ENCODE measurements around the gene SUPT6H. TPM values are rescaled to one million over a fixed set of nuclear protein-coding genes. Genes with fewer than 3 reads are reported as not detected.

Gene SUPT6H
- total RNA-seq, 1 experiment from 2014 or later: 63.3 TPM

GRCh38 chr17:28645576-28645939 is 16.4 kb upstream of the SUPT6H start:
- H3K27me3 ChIP-seq (ENCODE audit: insufficient read depth, low read depth): no peaks in the 10 kb centered on the region
- H3K9me2 ChIP-seq (ENCODE audit: insufficient read depth): no peaks in the 10 kb centered on the region
- ChIA-PET POLR2A (ENCODE audit: unreplicated experiment) (interaction anchor here (0.7 kb wide), 1 partner anchor 32 kb away, joined by 4 read pairs; the partner anchor contains the start of gene RSKR), CTCF (interaction anchor here (0.7 to 2.9 kb wide), 2 partner anchors 30 to 81 kb away, joined by 3 to 14 read pairs; partner anchors contain the start of gene TLCD1)
- TSS peak; percentile 97 for BruUV-seq (replicated peaks)
- peak overlapping the region; percentile 79 for H2AFZ ChIP-seq
- peaks cover 15% of the 10 kb centered on the region for H4K20me1 ChIP-seq (ENCODE audit: insufficient read depth)
- H3K36me3 ChIP-seq (ENCODE audit: low read depth): peaks cover 27% of the 10 kb centered on the region; the same call in 1 of the 2 replicates
- intact Hi-C loops (cut with micrococcal nuclease; ENCODE audit: unreplicated experiment): loop anchor here (5.0 kb wide), 3 partner anchors 107 to 472 kb away; partner anchors contain the start of gene DHRS13
- H3K9me3 ChIP-seq (ENCODE audit: insufficient read depth, low read depth): no peaks in the 10 kb centered on the region
- no peak for DNase-seq
- H3K4me3 ChIP-seq: peak overlapping the region; percentile 91
- peak overlapping the region; percentile 80 for H3K4me2 ChIP-seq
- H3K27ac ChIP-seq: peak overlapping the region; percentile 31; the same call in 1 of the 2 replicates
- no peak for TF ChIP-seq EZH2 (IDR thresholded peaks at IDR 0.05; ENCODE audit: low read depth)
- TF ChIP-seq CTCF (conservative IDR thresholded peaks at IDR 0.05): no peak
- peaks cover 21% of the 10 kb centered on the region for H3F3A ChIP-seq (ENCODE audit: insufficient read depth, low read depth)
- peaks cover 24% of the 10 kb centered on the region for H3K79me2 ChIP-seq (ENCODE audit: low read depth)
- H3K4me1 ChIP-seq (replicated peaks; ENCODE audit: insufficient read depth): peaks cover 17% of the 10 kb centered on the region

GRCh38 chr17:28646039-28646754 is 15.8 kb upstream of the SUPT6H start:
- no TSS peak for BruUV-seq (replicated peaks)

More at GRCh38 chr17:28646039-28646754, 15.8 kb upstream of the SUPT6H start:
- Histone ChIP-seq H3K27me3 (ENCODE audit: insufficient read depth, low read depth) (no peaks in the 10 kb centered on the region), H3K79me2 (ENCODE audit: low read depth) (peaks cover 24% of the 10 kb centered on the region), H2AFZ (no peak overlapping the region), H3K36me3 (ENCODE audit: low read depth) (peaks cover 21% of the 10 kb centered on the region; the same call in 1 of the 2 replicates), H3K4me1 (replicated peaks; ENCODE audit: insufficient read depth) (peaks cover 17% of the 10 kb centered on the region), H3K9me3 (ENCODE audit: insufficient read depth, low read depth) (no peaks in the 10 kb centered on the region), H3K4me3 (0 out of 2 replicates have a peak overlapping the region, but pooled peaks have one; percentile 91), H3F3A (ENCODE audit: insufficient read depth, low read depth) (peaks cover 21% of the 10 kb centered on the region), H3K9me2 (ENCODE audit: insufficient read depth) (no peaks in the 10 kb centered on the region), H3K4me2 (peak overlapping the region; percentile 80), H3K27ac (peak overlapping the region; percentile 40), H4K20me1 (ENCODE audit: insufficient read depth) (peaks cover 15% of the 10 kb centered on the region)
- TF ChIP-seq EZH2 (IDR thresholded peaks at IDR 0.05; ENCODE audit: low read depth): no peak
- no peak for TF ChIP-seq CTCF (conservative IDR thresholded peaks at IDR 0.05)
- CTCF ChIA-PET: interaction anchor here (1.0 to 2.9 kb wide), 2 partner anchors 30 to 62 kb away, joined by 7 to 14 read pairs; no protein-coding TSS in a partner anchor
- no peak for DNase-seq
- intact Hi-C loops (cut with micrococcal nuclease; ENCODE audit: unreplicated experiment): loop anchor here (2.0 to 5.0 kb wide), 4 partner anchors 17 to 471 kb away; partner anchors contain the start of genes DHRS13 and SUPT6H
- POLR2A ChIA-PET (ENCODE audit: unreplicated experiment): interaction anchor here (0.6 to 0.7 kb wide), 2 partner anchors 32 to 288 kb away, joined by 4 to 5 read pairs; partner anchors contain the start of gene RSKR
